Spinal cord (tissue), 10 donors: Measurements from ENCODE around the gene KLK4. TPM values are rescaled to one million over a fixed set of nuclear protein-coding genes. Genes with fewer than 3 reads are reported as not detected.

Experiments used
- DNase-seq, 6 donors: peaks; one replicate each; pipeline versions ENCODE4 v3.0.0 to v3.0.0-alpha.2; 2013 to 2015; ENCODE audit warnings: low spot score in 6 of 6, low read depth in 4 of 6
- H3K27ac ChIP-seq: one replicate; pipeline ENCODE4 v1.5.1; 2013; ENCODE audit warnings: low read depth, low read length, control low read depth
- H3K27me3 ChIP-seq: one replicate; pipeline ENCODE4 v1.6.1; 2013; ENCODE audit warnings: low read length; ENCODE audit not compliant: control insufficient read depth, insufficient read depth
- H3K36me3 ChIP-seq: one replicate; pipeline ENCODE4 v1.6.1; 2013; ENCODE audit warnings: low read length; ENCODE audit not compliant: control insufficient read depth, insufficient read depth
- H3K4me1 ChIP-seq: one replicate; pipeline ENCODE4 v1.6.1; 2013; ENCODE audit warnings: low read length; ENCODE audit not compliant: control insufficient read depth, insufficient read depth
- H3K4me3 ChIP-seq: one replicate; pipeline ENCODE4 v1.5.1; 2013; ENCODE audit warnings: low read depth, low read length, control low read depth
- H3K9me3 ChIP-seq: one replicate; pipeline ENCODE4 v1.6.1; 2013; ENCODE audit warnings: low read length; ENCODE audit not compliant: control insufficient read depth, insufficient read depth
- WGBS: methylation state at CpG from one replicate; pipeline ENCODE4 v1.1.5; 2013; ENCODE audit warnings: missing lambda C conversion rate; ENCODE audit not compliant: insufficient coverage; 5-methylcytosine and 5-hydroxymethylcytosine counted together
- polyA plus RNA-seq, 2 donors: library from polyadenylated mRNA; unstranded; fragments of 120-200 nt; gene quantifications; one replicate each; pipeline ENCODE4 v1.2.1, GENCODE V29; 2013; ENCODE audit not compliant: insufficient read length in 2 of 2
- total RNA-seq, 2 donors: library from RNA; depleted of rRNA in 1 of 2; stranded (reverse); fragments of 120-200 nt in 1 of 2; fragments of >200 nt in 1 of 2; gene quantifications; one replicate each; pipeline versions ENCODE4 v1.2.3 to v1.2.4, GENCODE V29; 2013 to 2014
- donor health status: healthy.

The KLK4 gene
- total and polyA plus RNA-seq, 4 donors = 0.59 to 1.9 (median 1.6) TPM; not detected in 1

DNA sequence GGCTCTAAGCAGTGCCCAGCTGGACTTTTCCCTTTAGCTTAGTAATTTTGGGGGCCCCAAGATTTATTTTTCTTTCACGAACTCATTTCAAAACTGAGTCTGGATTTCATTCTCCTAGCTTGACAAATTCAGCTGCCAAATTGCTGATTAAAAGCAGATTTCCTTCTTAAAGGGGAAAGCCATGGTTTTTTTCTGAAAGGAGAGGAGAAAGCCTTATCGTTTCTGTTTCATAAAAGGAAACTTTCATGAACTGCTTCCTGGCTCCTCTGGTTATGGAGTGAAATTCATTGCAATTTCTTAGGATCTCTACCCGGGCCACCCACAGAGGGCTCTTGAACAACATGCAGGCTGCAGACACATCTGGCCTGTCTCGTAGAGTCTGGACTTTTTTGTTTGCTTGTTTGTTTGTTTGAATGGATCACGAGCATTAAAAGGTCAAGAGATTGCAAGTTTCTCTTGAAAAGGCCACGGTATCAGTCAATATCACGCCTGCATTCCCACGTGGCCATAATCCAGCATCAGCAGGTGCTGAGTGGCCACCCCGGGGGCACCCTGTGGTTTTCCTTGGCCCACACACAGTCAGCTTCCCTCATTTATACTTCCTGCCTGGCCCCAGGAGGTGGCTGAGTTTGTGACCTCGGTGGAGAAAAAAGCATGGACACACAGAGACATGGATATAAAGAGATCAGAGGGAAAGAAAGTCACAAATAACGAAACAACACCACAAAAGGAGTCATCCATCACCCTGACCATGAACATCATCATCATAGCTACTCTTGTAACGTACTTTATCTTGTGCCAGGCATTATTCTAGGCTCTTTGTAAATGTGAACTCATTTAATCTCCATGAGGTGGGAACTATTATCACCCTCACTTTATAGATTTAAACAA is 10.5 kb upstream of the KLK4 start:
- peak in 1 of 6 donors; percentile 30 for DNase-seq
- peaks cover 2% of the 10 kb centered on the region for H3K27me3 ChIP-seq
- no peak overlapping the region for H3K27ac ChIP-seq
- WGBS = 2% methylated on average over 8 of the region's 12 CpGs
- no peak overlapping the region for H3K4me3 ChIP-seq
- H3K4me1 ChIP-seq = peaks cover 11% of the 10 kb centered on the region
- H3K36me3 ChIP-seq = no peaks in the 10 kb centered on the region
- H3K9me3 ChIP-seq = no peaks in the 10 kb centered on the region

DNA sequence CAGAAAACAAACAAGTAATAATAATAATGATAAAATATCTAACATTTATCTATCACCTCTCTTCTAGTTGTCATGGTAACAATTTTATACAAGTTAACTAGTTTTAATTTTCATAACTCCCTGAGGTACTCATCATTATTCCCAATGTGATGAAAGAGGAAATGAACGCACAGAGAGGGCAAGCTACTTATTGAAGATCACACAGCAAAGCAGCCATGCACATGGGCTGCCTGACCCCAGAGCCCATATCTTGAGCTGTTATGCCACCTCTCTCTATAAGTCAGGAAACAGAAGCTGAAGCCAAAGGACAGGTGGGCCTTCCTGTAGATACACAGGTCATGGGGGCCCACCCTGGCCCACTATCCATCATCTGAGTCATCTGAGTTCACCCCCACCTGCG is 4.9 kb upstream of the KLK4 start:
- H3K36me3 ChIP-seq = no peaks in the 10 kb centered on the region
- whole genome bisulfite sequencing = 100% methylated on average over 1 of the region's 2 CpGs

DNA sequence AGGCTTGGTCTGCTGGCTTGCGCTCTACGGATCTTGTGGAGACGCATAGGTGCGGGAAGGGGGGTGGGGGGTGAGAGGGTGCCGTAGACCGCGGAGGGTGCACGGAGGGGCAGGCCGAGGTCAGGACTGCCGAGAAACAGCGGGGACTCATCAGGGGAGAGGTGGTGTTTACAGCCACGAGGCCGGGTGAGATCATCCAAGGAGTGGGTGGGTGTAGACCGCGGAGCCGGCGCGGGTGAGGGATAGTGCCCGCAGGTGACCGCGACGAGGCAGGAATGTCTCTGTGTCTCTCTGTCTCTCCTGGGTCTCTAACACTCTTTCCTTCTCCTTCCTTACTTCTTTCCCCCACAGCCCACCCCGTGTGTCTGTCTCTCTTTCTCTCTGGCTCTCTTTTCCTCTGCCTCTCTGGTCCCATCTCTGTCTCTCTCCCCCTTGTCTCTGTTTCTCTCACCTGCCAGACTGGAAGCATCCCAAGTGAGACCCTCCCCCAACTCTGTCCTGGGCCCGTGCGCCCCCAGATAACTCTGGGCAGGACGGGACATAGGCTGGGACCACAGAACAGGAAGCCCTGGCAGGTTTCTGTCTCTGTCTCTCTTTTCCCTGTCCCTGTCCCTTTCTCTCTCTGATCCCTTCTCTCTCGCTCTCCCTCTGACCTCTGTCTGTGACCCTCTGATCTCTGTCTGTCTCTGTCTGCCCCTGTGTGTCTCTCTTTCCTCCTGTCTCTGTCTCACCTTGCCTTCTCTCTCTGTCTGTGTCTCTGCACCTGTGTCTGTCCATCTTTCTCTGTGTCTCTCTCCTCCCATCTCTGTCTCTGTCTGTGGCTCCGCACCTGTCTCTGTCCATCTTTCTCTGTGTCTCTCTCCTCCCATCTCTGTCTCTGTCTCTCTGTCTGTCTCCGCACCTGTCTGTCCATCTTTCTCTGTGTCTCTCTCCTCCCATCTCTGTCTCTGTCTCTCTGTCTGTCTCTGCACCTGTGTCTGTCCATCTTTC is 1.8 kb upstream of the KLK4 start:
- Histone ChIP-seq H3K4me1 (peaks cover 13% of the 10 kb centered on the region), H3K36me3 (no peaks in the 10 kb centered on the region), H3K27me3 (peaks cover 55% of the 10 kb centered on the region), H3K4me3 (no peak overlapping the region), H3K27ac (no peak overlapping the region), H3K9me3 (no peaks in the 10 kb centered on the region)
- DNase-seq = no peak
- 5% methylated on average over 28 of the region's 29 CpGs for WGBS

More for the DNA sequence above, 4.9 kb upstream of the KLK4 start:
- DNase-seq = no peak
- Histone ChIP-seq H3K27ac (no peak overlapping the region), H3K4me3 (no peak overlapping the region), H3K9me3 (no peaks in the 10 kb centered on the region), H3K4me1 (no peaks in the 10 kb centered on the region), H3K27me3 (peaks cover 27% of the 10 kb centered on the region)

DNA sequence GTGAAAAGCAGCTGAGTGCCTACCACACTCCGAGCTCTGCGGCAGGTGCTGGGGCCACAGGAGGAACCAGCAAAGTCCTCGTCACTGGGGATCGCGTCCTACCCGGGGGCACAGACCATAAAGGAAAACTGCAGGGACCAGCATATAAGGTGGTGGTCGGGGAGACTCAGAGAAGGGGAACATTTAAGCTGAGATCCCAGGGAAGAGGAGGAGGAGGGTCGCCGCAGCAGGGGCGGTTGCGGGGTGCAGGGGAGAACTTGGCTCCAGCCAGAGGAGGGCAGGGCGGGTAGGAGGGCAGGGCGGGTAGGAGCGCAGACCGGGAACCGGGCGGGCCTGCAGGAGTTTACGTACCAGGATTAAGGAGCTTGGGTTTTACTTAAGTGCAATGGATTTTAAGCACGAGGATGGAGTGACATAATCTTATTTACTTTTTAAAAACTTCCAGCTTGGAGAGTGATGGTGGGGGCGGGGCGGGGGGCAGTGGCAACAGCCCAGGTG is 956 bp upstream of the KLK4 start:
- H3K9me3 ChIP-seq = no peaks in the 10 kb centered on the region
- WGBS = 14% methylated on average over 15 of the region's 21 CpGs
- no peaks in the 10 kb centered on the region for H3K36me3 ChIP-seq
- H3K27me3 ChIP-seq = peaks cover 61% of the 10 kb centered on the region
- H3K27ac ChIP-seq = no peak overlapping the region
- no peak overlapping the region for H3K4me3 ChIP-seq
- H3K4me1 ChIP-seq = peaks cover 13% of the 10 kb centered on the region
- DNase-seq = no peak

DNA sequence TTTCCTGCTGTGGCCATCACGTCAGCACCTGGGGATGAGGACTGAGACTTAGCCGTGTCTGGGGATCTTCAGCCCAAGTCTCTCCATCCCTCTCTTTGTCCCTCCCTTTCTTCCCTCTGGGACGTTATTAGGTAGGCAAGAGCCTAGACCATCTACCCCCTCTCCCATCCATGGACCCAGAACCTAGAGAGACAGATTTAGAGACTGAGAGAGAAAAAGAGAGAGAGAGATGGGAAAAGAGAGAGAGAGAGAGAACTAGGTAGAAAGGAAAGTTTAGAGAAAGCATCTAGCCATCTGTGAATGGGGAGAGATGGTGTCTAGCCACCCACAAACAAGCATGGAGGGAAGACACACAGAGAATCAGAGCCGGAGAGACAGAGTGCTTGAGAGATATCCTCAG is 473 bp downstream of the KLK4 start:
- Histone ChIP-seq H3K4me1 (peaks cover 13% of the 10 kb centered on the region), H3K36me3 (no peaks in the 10 kb centered on the region), H3K27ac (no peak overlapping the region), H3K27me3 (peaks cover 64% of the 10 kb centered on the region), H3K4me3 (no peak overlapping the region), H3K9me3 (no peaks in the 10 kb centered on the region)
- no peak for DNase-seq
- 69% methylated on average over 2 of the region's 4 CpGs for WGBS

DNA sequence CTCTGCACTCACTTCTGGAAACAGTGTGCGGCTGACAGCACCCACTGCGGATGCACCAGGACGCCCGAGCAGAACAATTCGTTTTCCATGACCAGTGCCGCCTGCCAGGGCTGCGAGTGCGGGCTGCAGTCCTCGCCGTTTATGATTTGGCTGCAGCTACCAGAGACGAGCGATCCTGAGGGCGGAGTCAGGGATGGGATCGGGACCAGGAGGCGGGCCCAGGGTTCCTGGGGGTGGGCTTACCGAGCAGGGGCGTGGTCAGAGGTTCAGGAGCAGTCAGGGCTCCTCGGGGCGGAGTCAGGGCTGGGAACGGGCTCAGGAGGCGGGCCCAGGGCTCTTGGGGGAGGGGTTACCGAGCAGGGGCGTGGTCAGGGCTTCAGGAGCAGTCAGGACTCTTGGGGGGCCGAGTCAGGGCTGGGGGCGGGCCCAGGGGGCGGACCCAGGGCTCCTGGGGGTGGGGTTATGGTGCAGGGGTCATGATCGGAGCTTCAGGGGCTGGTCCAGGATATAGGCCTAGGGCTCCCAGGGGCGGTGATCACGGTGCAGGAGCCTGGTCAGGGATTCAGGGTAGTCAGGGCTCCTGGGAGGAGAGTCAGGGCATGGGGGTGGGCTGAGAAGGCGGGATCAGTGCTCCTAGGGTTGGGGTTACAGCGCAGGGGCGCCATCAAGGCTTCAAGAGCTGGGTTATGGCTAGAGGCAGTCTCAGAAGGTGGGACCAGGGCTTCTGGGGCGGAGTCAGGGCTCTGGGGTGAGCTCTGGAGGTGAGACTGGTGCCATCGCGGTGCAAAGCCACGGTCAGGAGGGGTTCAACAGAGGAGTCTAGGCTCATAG is 1.7 kb downstream of the KLK4 start:
- 2% methylated on average over 36 of the region's 36 CpGs for WGBS

DNA sequence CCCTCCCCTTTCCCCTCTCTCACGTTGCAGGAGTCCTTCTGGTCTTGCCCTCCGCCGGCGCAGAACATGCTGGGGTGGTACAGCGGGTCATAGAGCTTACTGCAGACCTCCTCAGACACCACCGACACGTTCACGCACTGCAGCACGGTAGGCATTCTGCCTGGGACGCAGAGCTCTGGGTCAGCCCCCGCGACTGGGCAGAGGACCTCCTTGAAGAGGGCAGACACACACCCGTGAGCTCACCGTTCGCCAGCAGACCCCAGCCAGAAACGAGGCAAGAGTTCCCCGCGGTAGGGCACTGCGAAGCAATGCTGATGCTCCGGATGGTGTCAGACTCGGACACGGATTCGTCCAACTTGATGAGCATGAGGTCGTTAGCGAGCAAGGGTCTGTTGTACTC is 2.9 kb downstream of the KLK4 start:
- no peak for DNase-seq
- WGBS = 64% methylated on average over 24 of the region's 25 CpGs
- H3K9me3 ChIP-seq = no peaks in the 10 kb centered on the region
- peaks cover 63% of the 10 kb centered on the region for H3K27me3 ChIP-seq
- no peaks in the 10 kb centered on the region for H3K36me3 ChIP-seq
- no peak overlapping the region for H3K27ac ChIP-seq
- peaks cover 13% of the 10 kb centered on the region for H3K4me1 ChIP-seq
- H3K4me3 ChIP-seq = no peak overlapping the region

More for the DNA sequence above, 1.7 kb downstream of the KLK4 start:
- H3K27ac ChIP-seq = no peak overlapping the region
- peak in 5 of 6 donors; percentile 24 to 94 (median 37) for DNase-seq
- H3K9me3 ChIP-seq = no peaks in the 10 kb centered on the region
- H3K27me3 ChIP-seq = peaks cover 64% of the 10 kb centered on the region
- H3K4me3 ChIP-seq = peak overlapping the region; percentile 12
- no peaks in the 10 kb centered on the region for H3K36me3 ChIP-seq
- H3K4me1 ChIP-seq = peaks cover 13% of the 10 kb centered on the region

DNA sequence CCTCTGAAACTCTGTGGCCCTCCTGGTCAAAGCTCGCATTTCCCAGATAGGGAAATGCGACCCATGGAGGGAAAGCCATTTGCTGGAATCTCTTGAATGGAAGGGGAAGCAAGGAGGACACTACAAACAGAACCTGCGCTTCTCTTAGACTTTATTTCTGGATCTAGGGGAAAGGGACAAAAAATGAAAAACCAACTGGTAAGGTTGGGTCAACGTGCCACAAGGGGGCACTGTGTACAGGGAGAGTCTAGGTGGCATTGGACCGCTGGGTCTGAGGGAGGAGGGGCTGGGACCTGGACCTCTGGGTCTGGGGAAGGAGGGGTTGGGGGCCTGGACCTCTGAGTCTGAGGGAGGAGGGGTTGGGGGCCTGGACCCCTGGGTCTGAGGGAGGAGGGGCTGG is 5.0 kb downstream of the KLK4 start:
- no peak for DNase-seq
- peaks cover 43% of the 10 kb centered on the region for H3K27me3 ChIP-seq
- WGBS = 21% methylated on average over 5 of the region's 5 CpGs
- no peaks in the 10 kb centered on the region for H3K9me3 ChIP-seq
- peaks cover 13% of the 10 kb centered on the region for H3K4me1 ChIP-seq
- H3K4me3 ChIP-seq = no peak overlapping the region
- H3K36me3 ChIP-seq = no peaks in the 10 kb centered on the region
- H3K27ac ChIP-seq = no peak overlapping the region

DNA sequence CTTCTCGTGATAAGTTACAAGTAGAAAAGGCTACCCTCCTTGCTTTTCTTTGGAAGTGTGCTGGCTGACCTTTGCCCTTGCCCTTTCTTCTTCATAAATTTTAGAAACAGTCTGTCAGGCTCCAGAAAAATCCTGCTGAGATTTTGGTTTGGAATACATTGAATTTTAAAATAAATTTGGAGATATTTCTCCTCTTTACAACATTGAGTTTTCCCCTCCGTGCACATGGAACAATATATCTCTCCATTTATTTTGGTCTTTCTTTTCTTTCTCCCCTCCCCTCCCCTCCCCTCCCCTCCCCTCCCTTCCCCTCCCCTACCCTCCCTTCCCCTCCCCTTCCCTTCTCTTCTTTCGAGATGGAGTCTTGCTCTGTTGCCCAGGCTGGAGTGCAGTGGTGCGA is 8.6 kb downstream of the KLK4 start:
- H3K4me3 ChIP-seq = no peak overlapping the region
- peaks cover 8% of the 10 kb centered on the region for H3K27me3 ChIP-seq
- no peaks in the 10 kb centered on the region for H3K4me1 ChIP-seq
- H3K27ac ChIP-seq = no peak overlapping the region
- no peaks in the 10 kb centered on the region for H3K9me3 ChIP-seq
- 51% methylated on average over 2 of the region's 4 CpGs for WGBS
- DNase-seq = no peak
- no peaks in the 10 kb centered on the region for H3K36me3 ChIP-seq
